Measurements from ENCODE around the gene SLC16A10.

GRCh38 chr6:111242452-111242851, 155.1 kb downstream of the SLC16A10 start:
- TF ChIP-seq CTCF (IDR thresholded peaks at IDR 0.05) = no peak
- no peak for TF ChIP-seq POLR2A (IDR thresholded peaks at IDR 0.05)

All from breast epithelium (tissue), 3 donors.